GM21737 (cell line): ENCODE results near the gene CLEC2L.

Source experiments
- ATAC-seq: cut with Tn5 transposase; IDR thresholded peaks from one replicate; pipeline ENCODE4 v1.9.1; 2021; ENCODE audit warnings: mild to moderate bottlenecking, moderate library complexity; ENCODE audit not compliant: unreplicated experiment

CLEC2L gene

GRCh38 chr7:139573871-139574270, 50.4 kb downstream of the CLEC2L start:
- ATAC-seq = no peak

DNA sequence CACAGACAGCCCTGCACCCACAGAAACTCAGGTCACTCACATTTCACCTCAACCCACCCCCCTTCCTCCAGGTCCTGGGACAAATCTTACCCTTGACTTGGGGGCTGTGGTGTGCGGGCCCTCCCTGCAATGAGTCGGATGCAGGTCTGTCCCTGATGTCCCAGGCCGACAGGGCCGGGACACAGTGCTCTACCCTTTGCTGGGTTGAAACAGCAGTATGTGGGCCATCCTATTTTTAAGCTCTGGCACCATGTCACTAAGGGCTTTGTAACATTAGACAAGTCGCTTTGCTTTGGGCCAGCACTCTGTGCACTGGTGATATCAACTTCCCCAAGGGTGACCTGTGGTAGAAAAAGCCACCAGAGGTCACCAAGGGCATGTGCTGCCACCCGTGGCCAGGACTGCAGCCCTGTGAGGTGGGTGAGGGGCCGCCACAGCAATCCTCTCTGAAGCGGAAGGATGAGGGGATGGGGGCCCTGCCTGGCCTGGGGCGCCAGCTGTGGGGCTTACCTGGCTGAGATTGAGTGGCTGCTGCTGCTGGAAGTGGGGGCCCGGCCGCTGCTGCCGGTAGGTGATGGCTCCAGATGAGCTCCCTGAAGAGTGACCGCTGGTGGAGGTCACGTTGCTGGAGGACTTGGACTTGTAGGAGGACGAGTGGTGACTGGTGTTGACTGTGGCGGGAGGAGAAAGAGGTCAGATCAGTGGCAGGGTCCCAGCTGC, 51.3 kb downstream of the CLEC2L start:
- ATAC-seq = no peak

DNA sequence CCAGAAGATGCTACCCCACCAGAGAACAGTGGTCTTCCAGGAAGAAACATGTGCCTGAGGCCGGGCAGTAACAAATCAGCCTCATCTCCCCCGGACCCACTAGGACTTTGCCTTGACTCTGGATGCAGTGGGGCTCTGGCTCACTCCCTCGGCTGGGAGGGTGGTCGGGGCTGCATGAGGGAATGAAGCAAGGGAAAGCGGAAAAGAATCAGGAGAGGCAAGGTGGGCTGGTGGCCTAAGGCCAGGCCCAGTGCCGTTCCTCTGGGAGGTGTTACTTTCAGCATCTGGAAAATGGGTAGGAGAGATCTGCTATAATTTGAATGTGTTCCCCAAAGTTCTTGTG, 51.8 kb downstream of the CLEC2L start:
- no peak for ATAC-seq

- ATAC-seq = no peak
Observed at GRCh38 chr7:139576179-139576973, 52.9 kb downstream of the CLEC2L start.

DNA sequence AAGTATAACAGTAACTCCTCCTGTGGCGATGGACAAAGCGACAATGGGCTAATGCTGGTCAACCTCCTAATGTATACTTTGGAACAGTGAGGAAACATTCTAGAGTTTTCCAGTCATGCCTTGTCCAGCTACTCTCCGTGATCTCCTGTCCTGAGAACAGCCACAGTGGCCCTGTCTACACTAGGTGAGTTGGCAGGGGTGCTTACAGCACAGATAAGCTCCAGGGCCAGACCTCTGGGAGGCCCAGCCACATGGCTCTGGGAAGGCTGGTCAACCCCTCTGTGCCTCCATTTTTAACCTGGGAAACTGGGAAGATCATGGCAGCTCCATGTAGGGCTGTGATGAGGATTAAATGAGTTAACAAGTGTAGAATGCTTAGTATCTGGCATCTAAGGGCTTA, 57.0 kb downstream of the CLEC2L start:
- no peak for ATAC-seq

DNA sequence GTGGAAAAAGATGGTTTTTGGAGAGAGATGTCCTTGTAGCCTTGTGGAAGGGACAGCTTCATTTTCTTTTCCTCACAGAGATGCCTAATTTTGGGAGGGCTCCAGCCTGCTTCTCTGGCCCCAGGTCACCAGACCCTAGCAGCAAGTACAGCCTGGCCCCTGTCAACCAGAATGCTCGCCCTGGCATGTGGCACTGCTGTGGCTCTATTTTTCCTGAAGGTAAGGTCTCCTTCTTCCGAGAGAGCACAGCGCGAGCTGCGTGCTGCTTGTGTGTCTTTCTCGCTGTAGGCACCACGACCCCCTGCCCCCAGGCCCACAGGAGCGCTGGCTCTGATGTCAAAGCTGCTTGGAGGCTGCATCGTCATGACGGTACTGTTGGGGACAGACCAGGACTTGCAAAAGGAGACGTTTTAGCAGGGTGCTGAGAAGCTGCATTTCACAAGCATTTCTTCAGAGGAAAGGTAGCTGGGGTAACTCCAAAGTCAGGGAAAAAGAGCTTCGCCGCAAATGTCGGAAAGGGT, 58.7 kb downstream of the CLEC2L start:
- ATAC-seq = no peak

DNA sequence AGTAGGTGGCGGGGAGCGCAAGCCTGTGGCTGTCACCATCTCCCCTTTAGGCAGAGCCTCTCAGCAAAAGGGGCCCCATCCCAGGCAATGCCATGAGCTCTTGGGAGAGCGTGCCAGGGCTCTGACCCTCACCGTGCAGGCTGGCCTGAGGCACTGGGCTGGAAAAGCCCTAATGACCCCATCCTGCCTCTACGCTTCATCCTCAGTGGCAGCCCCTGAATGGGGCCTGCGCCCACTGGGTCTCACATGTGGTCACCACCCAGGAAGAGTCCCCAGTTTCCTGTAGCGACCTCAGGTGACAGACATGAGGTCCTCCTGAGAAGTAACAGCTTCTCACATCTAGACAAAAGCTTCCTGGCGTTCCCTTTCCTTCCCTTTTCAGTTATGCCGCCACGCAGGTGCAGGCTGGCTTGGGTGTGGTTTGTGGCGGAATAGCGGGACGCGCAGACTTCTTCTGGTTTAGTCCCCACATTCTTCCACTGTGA, 59.2 kb downstream of the CLEC2L start:
- no peak for ATAC-seq

GRCh38 chr7:139583826-139584553, 60.5 kb downstream of the CLEC2L start:
- ATAC-seq = no peak

GRCh38 chr7:139585042-139585441, 61.6 kb downstream of the CLEC2L start:
- ATAC-seq = no peak

GRCh38 chr7:139586286-139586685, 62.8 kb downstream of the CLEC2L start:
- ATAC-seq = no peak

DNA sequence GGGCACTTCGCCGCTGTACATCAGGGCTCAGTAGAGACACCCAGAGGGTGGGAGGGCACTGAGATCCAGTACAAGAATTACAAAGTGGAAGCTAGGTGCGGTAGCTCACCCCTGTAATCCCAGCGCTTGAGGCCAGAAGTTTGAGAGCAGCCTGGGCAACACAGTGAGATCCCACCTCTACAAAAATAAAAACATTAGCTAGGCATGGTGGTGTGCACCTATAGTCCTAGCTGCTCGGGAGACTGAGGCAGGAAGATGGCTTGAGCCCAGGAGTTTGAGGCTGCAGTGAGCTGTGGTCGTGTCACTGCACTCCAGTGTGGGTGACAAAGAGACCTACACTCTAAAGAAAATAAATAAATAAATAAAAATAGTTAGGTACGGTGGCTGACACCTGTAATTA, 64.0 kb downstream of the CLEC2L start:
- no peak for ATAC-seq

DNA sequence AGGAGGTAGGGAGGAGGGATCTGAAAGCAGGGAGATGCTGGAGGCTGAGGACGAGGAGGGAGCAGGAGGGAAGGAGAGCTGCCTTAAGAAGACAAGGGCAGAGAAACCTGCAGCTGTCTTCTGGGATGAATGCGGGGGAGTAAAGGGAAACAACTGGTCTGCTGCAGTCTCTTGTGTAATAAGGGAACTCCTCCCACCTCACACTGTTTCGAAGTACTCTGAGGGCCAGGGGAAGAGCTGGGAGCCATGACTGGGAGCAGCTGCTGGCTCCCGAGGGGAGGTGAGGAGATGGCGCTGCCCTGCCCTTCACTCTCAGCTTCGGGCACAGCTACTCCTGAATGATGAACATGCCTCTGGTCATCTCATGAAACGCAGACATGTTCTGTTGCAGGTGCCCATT, 65.1 kb downstream of the CLEC2L start:
- no peak for ATAC-seq

DNA sequence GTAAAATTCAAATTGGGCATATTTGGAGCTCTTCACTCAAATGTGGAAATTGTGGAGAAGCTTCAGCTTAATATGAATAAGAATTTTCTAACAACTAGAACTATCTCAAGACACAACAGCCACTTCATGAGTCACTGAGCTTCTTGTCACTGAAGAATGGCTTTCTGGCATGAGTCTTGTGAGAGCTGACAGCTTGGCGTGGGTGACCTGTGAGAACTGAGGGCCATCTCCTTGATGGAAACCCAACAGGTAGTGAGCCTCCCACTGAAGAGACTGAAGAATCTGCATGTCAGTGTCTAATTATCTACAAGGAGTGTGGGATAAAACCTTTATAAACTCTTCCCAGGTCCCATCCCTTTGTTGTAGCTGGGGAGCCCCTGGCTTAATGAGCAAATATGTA, 66.0 kb downstream of the CLEC2L start:
- no peak for ATAC-seq

GRCh38 chr7:139591550-139592195, 68.2 kb downstream of the CLEC2L start:
- no peak for ATAC-seq

- ATAC-seq = no peak
Observed at GRCh38 chr7:139592801-139593461, 69.4 kb downstream of the CLEC2L start.

DNA sequence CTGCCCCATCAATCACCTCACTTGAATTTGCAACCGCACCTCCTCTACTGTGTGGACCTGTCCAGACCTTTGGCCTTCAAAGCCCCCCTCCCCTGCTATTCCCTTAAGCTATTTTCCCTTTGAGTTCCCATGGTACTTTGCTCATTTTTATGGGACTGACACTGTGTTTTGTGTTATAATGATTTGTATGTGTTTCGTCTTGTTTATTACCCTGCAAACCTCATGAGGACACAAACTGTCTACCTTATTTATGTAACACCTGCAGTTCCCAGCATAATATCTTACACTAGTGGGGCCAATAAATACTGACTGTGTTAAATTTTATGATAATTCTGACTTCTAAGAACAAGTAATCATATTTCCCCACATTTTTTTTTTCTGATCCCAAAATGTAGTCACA, 70.6 kb downstream of the CLEC2L start:
- ATAC-seq = no peak
